Lower lobe of right lung (tissue), 2 donors: ENCODE results near the gene CCM2. TPM values are rescaled to one million over a fixed set of nuclear protein-coding genes. Genes with fewer than 3 reads are reported as not detected.

Source experiments
- ATAC-seq, 2 donors: fragments of 200-7000 bp; cut with Tn5 transposase; one replicate each; pipeline ENCODE4 v1.9.1; 2020 to 2022; ENCODE audit warnings: mild to moderate bottlenecking in 2 of 2, moderate library complexity in 2 of 2
- DNase-seq: peaks from one replicate; pipeline ENCODE4 v3.0.0-alpha.2; 2020
- H3K27ac ChIP-seq: fragments of 200-600 bp; one replicate; pipeline ENCODE4 v1.8.0; 2022
- H3K27me3 ChIP-seq: fragments of 200-600 bp; one replicate; pipeline ENCODE4 v1.8.0; 2022; ENCODE audit warnings: low read depth
- H3K36me3 ChIP-seq: fragments of 200-600 bp; one replicate; pipeline ENCODE4 v1.8.0; 2022; ENCODE audit warnings: mild to moderate bottlenecking
- H3K4me1 ChIP-seq: fragments of 200-600 bp; one replicate; pipeline ENCODE4 v1.8.0; 2022
- H3K4me3 ChIP-seq: fragments of 200-600 bp; one replicate; pipeline ENCODE4 v1.8.0; 2022; ENCODE audit warnings: mild to moderate bottlenecking
- H3K9me3 ChIP-seq: fragments of 200-600 bp; one replicate; pipeline ENCODE4 v1.8.0; 2022
- intact Hi-C: fragments of 100-400 bp; cut with DNase I; formaldehyde crosslinking; loops from one replicate; pipeline ENCODE4 v1.11.0; 2022
- total RNA-seq: library from RNA; stranded (reverse); fragmentation: NEBNext Ultra II Directional; extraction: Animal tissue kit (Norgen Biotek cat#: 25700); gene quantifications from one replicate; pipeline ENCODE4 v1.2.1, GENCODE V29; 2021
- TF ChIP-seq, protein P1 (sequence below): fragments of 200-600 bp; IDR thresholded peaks from one replicate; pipeline ENCODE4 v1.8.0; 2022; ENCODE audit warnings: antibody characterized with exemption, mild to moderate bottlenecking
- donor health status: DM: no; HTN: yes; CAD: no; lungs with severe emphysema.

The CCM2 gene
- total RNA-seq, 1 donor from 2014 or later, result 45.7 TPM

DNA sequence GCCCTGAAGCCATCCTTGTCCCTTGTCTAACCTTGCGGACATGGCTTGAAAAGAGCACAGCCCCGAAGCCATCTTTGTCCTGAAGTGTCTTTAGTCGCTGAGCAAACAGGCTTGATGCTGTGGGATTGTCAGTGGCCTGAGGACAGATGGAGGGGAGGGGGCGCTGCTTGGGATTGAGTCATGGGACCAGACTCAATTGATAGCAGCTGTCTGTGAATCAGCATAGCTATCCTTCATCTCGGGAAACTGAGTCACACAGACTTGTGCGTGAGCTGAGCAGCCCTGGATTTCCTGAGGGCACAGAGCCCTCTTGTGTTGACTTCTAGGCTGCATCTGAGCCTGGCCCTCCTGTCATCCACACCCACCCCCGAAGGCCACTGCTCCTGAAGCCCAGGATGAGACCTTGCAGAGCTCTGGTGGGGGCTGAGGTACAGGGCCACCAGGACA lies 35.6 kb upstream of the CCM2 start:
- DNase-seq, result no peak
- Histone ChIP-seq H3K4me3 (no peak overlapping the region), H3K9me3 (no peaks in the 10 kb centered on the region), H3K4me1 (peaks cover 13% of the 10 kb centered on the region), H3K27ac (no peak overlapping the region), H3K27me3 (peaks cover 8% of the 10 kb centered on the region), H3K36me3 (peaks cover 18% of the 10 kb centered on the region)
- TF ChIP-seq, protein P1, sequence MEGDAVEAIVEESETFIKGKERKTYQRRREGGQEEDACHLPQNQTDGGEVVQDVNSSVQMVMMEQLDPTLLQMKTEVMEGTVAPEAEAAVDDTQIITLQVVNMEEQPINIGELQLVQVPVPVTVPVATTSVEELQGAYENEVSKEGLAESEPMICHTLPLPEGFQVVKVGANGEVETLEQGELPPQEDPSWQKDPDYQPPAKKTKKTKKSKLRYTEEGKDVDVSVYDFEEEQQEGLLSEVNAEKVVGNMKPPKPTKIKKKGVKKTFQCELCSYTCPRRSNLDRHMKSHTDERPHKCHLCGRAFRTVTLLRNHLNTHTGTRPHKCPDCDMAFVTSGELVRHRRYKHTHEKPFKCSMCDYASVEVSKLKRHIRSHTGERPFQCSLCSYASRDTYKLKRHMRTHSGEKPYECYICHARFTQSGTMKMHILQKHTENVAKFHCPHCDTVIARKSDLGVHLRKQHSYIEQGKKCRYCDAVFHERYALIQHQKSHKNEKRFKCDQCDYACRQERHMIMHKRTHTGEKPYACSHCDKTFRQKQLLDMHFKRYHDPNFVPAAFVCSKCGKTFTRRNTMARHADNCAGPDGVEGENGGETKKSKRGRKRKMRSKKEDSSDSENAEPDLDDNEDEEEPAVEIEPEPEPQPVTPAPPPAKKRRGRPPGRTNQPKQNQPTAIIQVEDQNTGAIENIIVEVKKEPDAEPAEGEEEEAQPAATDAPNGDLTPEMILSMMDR, result no peak
- intact Hi-C loops, result no loop called here
- no peak for ATAC-seq

- DNase-seq (no peak), ATAC-seq (no peak)
- peaks cover 18% of the 10 kb centered on the region for H3K36me3 ChIP-seq
- peaks cover 13% of the 10 kb centered on the region for H3K4me1 ChIP-seq
- no peak overlapping the region for H3K4me3 ChIP-seq
- peaks cover 8% of the 10 kb centered on the region for H3K27me3 ChIP-seq
- H3K9me3 ChIP-seq, result no peaks in the 10 kb centered on the region
- no peak overlapping the region for H3K27ac ChIP-seq
- intact Hi-C loops, result no loop called here
- TF ChIP-seq, protein P1, result no peak
Measured at GRCh38 chr7:44964831-44965440, 35.1 kb upstream of the CCM2 start.

DNA sequence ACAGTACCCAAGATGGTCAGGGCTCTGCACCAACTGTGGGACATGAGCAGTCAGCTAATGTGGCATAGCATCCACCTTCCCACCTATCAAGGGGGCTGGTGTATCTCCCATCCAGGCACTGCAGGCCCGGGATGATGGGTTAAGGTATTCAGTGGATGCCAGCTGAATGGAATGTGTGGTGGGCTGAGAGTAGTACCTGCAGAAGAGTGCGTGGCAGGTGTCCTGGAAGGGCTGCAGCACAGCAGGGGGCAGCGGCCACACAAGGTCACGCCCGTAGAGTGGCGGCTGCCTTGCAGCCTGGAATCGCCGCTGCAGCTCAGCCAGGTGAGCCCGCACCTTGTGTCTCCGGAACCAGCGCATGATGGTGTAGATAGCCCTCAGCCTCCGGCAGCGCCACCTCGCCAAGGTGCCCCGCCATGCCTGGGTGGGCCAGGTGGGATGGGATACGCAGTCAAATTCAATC lies 34.5 kb upstream of the CCM2 start:
- H3K4me3 ChIP-seq, result no peak overlapping the region
- peaks cover 13% of the 10 kb centered on the region for H3K4me1 ChIP-seq
- TF ChIP-seq, protein P1, result no peak
- no peak overlapping the region for H3K27ac ChIP-seq
- peaks cover 18% of the 10 kb centered on the region for H3K36me3 ChIP-seq
- H3K27me3 ChIP-seq, result peaks cover 8% of the 10 kb centered on the region
- no peak for ATAC-seq
- intact Hi-C loops, result no loop called here
- no peaks in the 10 kb centered on the region for H3K9me3 ChIP-seq
- DNase-seq, result no peak

DNA sequence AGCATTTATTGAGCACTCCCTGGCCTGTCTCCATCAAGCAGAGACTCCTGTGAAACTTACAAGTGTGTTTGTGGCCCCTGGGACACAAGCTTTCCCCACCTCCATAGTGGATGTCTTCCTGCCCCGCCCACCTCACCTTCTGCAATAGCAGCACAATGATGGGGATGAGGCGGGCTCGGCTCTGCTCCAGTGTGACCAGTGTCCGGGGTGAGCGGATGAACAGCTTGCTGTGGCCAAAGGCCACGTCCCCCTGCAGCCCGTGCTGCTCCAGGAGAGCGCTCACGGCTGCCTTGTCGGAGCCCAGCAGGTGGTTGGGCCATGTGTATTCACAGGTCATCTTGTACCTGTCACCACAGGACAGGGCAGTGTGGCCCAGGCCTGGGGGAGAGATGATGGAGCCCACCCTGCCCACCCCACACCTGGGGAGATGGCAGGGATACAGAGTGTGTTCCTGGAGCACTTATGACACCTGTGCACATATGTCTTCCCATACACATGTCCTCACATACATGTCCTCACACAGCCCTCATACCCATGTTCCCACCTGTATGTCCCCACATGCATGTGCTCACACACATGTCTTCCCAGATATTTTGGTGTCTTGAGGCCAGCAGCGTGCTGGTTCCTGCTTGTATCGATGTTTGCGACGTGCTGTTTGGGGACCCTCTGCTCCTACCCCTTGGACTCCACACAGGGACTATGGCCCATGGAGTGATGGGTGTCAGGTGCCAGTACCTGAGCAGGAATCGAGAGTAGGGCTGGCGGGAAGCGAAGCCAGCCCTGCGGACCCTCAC lies 33.9 kb upstream of the CCM2 start:
- DNase-seq, result no peak
- peaks cover 13% of the 10 kb centered on the region for H3K4me1 ChIP-seq
- TF ChIP-seq, protein P1, result no peak
- peaks cover 8% of the 10 kb centered on the region for H3K27me3 ChIP-seq
- ATAC-seq, result no peak
- peaks cover 18% of the 10 kb centered on the region for H3K36me3 ChIP-seq
- intact Hi-C loops, result no loop called here
- H3K9me3 ChIP-seq, result no peaks in the 10 kb centered on the region
- no peak overlapping the region for H3K4me3 ChIP-seq
- no peak overlapping the region for H3K27ac ChIP-seq

DNA sequence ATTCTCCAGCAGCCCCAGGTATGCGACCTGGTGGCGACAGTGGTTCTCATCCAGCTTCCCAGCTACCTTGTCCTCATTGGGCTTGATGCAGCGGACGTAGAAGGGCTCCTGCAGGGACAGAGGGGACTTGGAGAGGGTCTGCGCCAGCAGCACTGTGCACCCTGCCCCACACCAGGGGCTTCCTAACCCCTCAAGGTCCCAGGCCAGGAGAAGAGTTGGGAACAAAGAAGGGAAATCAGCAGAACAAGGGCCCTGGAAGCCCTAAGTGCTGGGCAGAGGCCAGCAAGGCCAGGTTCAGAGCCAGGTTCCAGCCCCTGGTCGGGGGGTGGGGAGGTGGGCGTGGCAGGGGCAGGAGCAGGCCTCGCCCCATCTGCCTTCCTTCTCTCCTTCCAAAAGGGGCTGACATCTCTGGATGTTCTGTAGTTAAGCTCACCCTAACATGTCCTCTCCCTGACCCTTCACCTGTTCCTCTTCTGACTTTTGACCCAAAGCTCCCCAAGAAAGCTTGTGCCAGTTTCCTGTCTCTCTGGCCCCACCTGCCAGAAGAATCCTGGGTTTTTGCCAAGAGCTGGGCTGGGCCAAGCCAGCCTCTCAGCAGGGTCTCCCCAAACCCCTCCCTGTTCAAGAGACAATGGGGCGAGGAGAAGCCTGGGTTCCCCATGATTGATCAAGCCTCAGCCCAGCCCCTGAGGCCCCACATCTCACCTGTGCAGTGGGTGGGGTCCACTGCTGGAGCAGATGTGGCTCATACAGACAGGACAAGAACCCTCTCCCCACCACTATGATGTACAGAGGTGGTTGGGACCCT lies 33.1 kb upstream of the CCM2 start:
- intact Hi-C loops, result no loop called here

More for the DNA sequence above, 33.1 kb upstream of the CCM2 start:
- no peaks in the 10 kb centered on the region for H3K9me3 ChIP-seq
- ATAC-seq (no peak), DNase-seq (no peak)
- H3K27ac ChIP-seq, result no peak overlapping the region
- peaks cover 8% of the 10 kb centered on the region for H3K27me3 ChIP-seq
- TF ChIP-seq, protein P1, result no peak
- H3K36me3 ChIP-seq, result peaks cover 18% of the 10 kb centered on the region
- peaks cover 13% of the 10 kb centered on the region for H3K4me1 ChIP-seq
- H3K4me3 ChIP-seq, result no peak overlapping the region
